GM18861 (cell line): ENCODE results near the gene KSR1.

ENCODE experiments used
- ATAC-seq: cut with Tn5 transposase; IDR thresholded peaks from one replicate; pipeline ENCODE4 v1.9.1; 2021; ENCODE audit not compliant: unreplicated experiment

KSR1 gene

GRCh38 chr17:27603421-27603770 is 147.1 kb downstream of the KSR1 start:
- ATAC-seq: no peak

DNA sequence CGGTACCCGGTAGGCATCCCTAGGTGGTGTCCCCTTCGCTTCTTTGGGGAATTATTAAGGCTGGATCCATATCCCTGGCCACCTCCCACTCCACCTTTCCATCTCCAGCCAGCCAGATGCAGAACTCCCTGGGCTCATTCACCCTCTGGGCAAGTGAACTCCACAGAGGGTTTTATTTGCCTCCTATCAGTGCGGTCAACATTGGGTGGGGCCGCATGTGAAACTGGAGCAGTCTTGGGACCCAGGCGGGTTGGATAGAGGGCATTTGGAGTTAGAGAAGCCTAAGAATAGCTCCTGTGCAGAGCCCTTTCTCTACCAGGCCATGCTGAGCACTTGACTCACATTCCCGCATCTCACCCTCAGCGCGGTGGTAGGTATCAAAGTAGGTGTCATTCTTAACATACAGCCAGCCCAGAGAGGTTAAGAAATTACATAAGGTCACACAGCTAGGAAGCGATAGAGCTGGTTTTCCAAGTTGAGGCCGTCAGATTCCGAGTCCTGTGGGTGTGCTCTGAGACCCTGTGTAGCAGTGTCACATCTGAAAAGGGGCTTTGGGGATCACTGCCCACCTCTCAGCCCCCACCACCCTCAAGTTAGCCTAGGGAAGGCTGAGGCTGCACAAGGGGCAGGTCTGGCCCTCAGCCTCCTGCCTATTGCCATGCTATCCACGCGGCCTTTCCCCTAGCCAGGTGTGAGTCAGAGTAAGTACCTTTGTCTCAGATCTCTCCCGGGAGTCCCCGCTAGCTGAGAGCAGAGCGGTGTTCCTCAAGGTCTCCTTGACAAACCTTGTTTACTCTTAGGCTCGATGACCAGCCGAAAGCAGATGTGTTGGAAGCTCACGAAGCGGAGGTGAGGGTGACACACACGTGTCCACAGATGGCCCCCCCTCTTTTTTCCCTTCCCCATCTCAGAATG is 147.9 kb downstream of the KSR1 start:
- no peak for ATAC-seq

DNA sequence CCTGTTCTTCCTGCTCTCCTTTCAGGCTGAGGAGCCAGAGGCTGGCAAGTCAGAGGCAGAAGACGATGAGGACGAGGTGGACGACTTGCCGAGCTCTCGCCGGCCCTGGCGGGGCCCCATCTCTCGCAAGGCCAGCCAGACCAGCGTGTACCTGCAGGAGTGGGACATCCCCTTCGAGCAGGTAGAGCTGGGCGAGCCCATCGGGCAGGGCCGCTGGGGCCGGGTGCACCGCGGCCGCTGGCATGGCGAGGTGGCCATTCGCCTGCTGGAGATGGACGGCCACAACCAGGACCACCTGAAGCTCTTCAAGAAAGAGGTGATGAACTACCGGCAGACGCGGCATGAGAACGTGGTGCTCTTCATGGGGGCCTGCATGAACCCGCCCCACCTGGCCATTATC is 149.2 kb downstream of the KSR1 start:
- no peak for ATAC-seq

DNA sequence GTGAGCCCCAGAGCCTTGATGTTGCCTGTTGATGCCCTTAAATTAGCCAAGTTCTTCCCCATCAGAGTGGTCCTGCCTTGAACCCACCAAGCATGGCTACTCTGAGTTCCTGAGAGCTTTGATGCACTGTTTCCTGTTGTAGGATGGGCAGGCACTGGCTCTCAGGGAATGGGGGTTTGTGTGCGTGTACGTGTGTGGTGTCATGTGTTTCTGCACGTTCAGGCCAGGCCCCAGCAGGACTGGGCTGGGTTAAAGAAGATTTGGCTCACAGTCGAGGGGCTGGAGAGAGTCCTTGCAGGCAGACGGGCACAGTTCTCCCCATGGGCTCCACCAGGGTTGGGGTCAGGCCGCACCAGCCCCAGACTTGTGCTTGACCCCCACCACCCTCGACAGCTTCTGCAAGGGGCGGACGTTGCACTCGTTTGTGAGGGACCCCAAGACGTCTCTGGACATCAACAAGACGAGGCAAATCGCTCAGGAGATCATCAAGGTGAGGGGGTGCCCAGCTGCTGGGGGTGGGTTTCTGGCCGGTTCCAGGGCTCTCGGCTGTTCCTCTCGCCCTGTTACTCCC is 151.4 kb downstream of the KSR1 start:
- no peak for ATAC-seq

- no peak for ATAC-seq
Observed at GRCh38 chr17:27608328-27609230, 152.3 kb downstream of the KSR1 start.

- ATAC-seq: no peak
Observed at GRCh38 chr17:27609611-27610303, 153.5 kb downstream of the KSR1 start.

- no peak for ATAC-seq
Observed at GRCh38 chr17:27610304-27610677, 154.0 kb downstream of the KSR1 start.

GRCh38 chr17:27612160-27612770 is 156.0 kb downstream of the KSR1 start:
- no peak for ATAC-seq

DNA sequence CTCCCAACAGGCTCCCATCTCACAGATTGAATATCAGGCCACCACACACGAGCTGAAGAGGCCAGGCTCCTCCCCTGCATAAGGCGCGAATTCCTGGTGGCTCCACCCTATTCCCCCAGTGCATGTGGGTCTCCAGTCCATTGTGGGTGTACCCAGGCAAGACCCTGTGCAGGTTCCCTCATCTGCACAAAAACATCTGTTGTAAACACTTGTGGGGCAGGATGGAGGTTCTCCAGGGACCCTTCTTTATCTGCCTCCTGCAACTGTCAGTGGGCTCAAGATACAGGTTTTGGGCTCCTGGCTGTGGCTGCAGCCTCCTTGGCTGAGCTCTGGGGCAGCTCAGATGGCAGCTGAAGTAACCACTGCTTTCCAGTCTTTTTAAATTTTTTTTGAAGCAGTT is 157.2 kb downstream of the KSR1 start:
- ATAC-seq: no peak

- no peak for ATAC-seq
Observed at GRCh38 chr17:27615121-27615520, 158.9 kb downstream of the KSR1 start.

DNA sequence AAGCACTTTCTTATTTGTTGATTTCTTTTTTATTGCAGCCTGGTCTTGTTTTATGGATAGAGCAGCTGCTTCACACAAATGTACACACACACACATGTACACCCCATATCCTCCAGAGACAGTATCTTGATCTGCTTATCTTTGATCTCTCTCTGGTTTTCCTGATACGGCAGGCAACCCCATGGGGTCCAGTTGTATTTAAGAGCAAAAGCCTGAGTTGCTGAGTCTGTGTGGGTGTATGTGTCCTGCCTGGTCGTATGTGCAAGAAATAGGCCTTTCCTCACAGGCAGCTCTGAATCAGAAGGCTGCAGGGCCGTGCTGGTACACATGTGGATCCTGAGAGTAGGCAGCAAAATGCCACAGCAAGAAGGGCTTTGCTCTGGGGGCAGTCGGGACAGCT is 160.2 kb downstream of the KSR1 start:
- no peak for ATAC-seq

- ATAC-seq: no peak
Observed at GRCh38 chr17:27618417-27618816, 162.2 kb downstream of the KSR1 start.

- no peak for ATAC-seq
Observed at GRCh38 chr17:27620721-27621120, 164.5 kb downstream of the KSR1 start.

- no peak for ATAC-seq
Observed at GRCh38 chr17:27621536-27621935, 165.3 kb downstream of the KSR1 start.

DNA sequence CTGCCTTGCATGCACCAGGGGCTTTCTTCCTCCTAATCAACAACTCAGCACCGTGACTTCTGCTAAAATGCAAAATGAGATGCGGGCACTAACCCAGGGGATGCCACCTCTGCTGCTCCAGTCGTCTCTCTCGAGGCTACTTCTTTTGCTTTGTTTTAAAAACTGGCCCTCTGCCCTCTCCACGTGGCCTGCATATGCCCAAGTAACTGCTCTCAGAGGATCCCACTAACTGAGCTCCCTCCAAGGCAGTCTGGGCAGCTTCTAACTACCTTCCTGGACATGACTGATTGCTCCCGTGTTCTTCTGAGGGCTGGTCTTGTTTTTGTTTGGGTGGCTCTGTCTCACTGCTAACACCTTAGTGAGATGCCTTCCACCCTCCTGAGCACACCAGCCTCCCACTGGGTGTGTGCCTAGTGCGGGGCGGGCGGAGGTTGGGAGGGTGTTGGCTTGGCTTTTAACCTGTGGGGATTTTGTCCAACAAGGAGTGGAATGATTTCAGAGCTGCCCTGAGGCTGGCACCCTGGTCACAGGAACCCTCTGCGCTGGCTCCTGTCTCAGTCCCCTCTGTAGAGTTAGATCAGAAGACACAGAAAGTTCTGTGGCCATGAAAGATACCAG is 165.8 kb downstream of the KSR1 start:
- ATAC-seq: no peak

DNA sequence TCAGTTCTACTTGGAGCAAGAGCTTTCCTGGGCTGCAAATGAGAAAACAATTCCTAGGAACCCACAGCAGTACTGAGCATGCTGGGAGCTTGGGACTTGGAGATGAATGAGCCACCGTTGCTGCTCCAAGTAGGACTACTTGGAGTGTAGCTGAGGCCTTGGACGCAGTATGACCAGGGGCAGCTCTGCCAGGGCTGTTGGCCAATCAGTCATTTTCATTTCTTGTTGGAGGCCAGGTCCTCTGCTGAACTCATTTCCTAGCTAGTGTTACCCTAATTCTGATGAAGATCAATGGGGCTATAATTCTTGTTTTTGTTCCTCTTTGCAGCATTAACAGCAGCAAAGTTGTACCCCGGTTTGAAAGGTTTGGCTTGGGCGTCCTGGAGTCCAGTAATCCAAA is 166.7 kb downstream of the KSR1 start:
- no peak for ATAC-seq

DNA sequence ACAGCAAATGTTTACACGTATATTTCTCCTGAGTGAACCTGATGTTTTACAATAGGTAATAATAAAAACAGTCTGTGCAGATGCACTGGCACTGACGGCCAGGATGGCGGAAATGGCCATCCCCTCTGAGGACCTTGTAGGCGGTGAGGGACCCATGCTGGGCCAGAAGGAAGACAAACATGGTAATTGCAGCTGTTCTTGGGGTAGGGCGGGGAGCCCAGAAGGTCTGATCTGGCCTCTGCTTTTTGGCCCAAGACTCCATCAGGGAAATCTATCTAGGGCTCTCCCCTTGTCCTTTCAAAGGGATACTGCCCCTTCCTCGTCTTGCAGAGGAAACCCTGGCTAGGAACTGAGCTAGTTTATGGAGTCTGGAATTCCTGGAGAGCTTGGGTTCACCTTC is 167.4 kb downstream of the KSR1 start:
- no peak for ATAC-seq

DNA sequence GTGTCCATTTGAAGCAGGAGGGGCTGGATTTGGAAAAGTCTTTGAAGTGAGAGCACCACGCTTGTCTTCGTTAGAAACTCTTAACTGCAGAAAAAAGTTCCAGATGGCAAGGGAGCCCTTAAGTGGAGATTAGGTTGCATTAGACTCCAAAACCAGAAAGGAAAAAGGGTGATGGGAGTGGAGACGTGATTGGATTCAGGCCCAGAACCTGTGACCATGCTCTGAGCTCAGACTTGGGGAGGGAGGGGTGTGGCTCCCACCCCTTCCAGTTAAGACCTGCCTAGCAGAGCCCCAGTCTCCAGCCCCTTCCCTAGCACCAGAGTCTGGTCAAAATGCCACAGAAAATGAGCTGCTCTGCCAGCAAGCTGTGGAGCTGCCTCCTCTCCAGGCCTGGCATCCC is 168.3 kb downstream of the KSR1 start:
- no peak for ATAC-seq

DNA sequence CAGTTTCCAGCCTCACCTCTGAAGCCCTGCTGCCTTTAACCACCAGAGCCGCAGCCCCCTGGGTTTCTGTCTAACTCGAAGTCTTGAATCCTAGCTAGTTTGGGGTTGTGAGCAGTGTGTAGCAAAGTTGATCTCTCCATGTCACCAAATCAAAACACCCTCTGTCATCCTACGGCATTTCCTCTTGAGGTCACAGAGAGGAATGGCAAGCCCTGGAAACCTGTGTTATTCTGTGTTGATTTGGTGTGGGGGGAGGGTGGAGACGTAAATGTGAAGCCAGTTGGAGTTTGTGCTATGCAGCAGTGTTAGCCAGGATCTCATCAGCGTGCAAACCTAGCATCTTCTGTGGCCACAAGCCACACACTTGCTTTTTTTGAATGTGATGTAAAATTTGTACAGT is 169.6 kb downstream of the KSR1 start:
- no peak for ATAC-seq

DNA sequence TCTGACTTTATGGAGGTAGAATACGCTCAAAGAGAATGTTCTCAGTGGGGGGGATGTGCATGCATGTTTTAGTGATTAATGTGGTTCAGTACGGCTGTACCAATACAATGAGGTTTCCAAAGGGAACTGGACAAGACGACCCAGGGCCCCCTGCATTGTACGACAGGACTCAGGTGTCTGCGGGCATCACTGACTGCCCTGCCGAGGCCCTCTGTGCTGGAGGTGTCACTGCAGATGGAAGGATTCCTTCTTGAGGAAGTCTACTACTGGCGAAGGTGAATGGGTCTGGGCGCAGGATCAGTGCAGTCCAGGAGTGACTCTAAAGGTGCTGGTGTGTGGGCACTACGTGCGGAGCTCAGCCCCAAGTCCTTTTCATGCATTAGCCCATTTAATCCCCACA is 171.3 kb downstream of the KSR1 start:
- no peak for ATAC-seq
